Measurements from ENCODE around the gene DCDC2C.
"Not testable (repeated sequence)": the region's sequence is repeated elsewhere in the genome, so short reads cannot be mapped to it uniquely, and the experiment has no call there.

The DCDC2C gene

GRCh38 chr2:3703236-3703756, at the start of gene DCDC2C:
DCDC2C (plus strand) TSS chr2:3703575; CDS start chr2:3703752, 177 bp downstream.
- in situ Hi-C loops (cut with HindIII; ENCODE audit: low sequenced_read_pairs) = loop anchor here (10.0 kb wide), 1 partner anchor 122 kb away; no protein-coding TSS in a partner anchor

DNA sequence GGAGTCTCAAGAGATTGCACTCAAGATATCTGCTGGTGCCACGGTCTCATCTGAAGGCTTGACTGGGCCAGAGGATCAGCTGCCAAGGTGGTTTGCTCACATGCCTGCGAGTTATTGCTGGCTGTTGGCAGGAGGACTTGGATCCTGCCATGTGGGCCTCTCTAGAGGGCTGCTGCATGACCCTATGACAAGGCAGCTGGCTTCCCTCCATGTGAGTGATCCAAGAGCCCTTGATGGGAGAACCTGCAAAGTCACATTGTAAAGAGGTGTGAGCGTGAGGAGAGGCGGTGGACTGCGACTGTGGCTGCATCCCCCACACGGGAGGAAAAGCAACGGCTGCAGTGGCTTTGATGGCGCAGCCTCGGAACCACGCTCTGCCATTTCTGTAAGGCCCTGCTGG, 49.4 kb upstream of the DCDC2C start:
- in situ Hi-C loops (cut with HindIII; ENCODE audit: low sequenced_read_pairs) = loop anchor here (5.0 kb wide), 1 partner anchor 38 kb away; no protein-coding TSS in a partner anchor

GRCh38 chr2:3654531-3655225, 48.7 kb upstream of the DCDC2C start:
- in situ Hi-C loops (cut with HindIII; ENCODE audit: low sequenced_read_pairs) = loop anchor here (5.0 kb wide), 1 partner anchor 38 kb away; no protein-coding TSS in a partner anchor

DNA sequence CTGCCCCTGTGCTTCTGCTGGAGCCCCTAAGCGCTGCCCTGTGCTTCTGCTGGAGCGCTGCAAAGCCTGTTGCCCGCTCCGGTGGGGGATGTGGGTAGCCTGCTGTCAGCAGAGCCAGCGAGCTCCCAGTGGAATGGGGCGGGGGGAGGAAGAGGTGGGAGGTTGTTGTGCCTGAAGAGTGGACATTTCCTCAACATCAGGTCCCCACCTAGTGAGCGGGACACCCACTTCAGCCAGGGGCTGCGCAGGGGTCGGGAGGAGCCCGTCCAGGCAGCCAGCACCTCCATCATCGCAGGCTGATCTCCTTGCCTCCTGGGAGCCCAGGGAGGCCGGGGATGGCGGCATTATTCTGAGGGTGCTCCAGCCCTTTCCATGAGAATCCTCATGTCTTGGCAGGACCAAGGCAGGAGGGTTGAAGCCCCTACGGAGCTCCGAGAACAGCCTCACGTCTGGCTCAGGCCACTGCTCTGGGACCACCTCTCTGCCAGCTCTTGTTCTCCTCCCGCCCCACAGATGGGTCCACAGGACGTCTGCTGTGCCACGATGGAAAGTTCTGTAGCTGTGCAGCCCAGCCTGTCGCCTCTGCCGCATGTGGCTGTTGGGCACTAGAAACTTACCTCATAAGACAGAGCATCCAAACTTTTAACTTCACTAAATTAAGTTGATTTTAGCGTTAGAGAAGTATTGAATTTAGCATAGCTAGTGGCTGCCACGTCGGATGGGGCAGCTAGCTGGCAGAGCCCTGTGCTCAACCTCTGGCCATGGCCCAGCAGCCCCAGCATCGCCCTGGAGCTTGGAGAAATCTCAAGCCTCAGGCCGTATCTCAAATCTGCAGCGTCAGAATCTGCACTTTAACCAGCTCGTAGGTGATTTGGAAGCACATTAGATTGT, 47.3 kb upstream of the DCDC2C start:
- in situ Hi-C loops (cut with HindIII; ENCODE audit: low sequenced_read_pairs) = no loop called here

DNA sequence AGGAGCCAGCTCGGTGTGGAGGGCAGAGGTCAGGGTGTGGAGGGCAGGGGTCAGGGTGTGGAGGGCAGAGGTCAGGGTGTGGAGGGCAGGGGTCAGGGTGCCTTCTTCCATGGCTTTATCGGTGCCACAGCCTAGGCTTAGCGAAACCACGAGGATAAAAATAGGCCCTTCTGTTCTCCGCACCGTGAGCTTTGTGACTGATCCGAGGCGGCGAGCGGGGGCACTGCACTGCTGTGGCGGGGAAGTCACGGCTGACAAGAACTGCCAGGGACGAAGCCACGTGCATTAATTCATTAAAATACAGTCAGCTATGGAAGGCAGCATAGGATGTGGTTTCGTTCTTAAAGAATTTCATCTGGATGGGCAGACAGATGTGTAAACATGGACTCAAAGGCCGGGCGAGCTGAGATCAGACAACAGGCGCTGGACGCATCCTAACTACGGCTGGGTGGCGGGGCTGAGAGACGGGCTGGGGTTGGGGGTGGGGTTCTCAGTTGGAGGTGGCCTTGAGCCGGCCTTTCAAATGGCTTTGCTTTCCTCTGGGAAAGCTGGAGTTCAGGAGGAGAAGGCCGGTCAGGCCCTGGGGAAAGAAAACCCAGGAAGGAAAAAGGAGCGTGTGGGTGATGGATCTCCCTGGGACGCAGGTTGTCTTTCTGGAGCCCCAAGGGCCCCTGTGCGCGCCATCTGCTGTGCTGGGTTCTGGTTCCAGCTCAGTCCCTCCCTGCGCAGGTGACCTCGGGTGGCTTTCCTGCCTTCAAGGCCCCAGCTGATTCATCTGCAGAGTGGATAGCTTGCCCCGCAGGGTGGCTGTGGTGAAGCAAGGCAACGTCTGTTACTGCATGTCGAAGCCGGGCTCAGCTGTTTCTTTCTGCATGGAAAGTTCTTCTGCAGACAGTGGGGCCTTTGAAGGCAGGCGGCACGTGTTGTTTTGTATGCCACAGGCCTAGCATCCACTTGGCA, 46.3 kb upstream of the DCDC2C start:
- in situ Hi-C loops (cut with HindIII; ENCODE audit: low sequenced_read_pairs) = no loop called here

- in situ Hi-C loops (cut with HindIII; ENCODE audit: low sequenced_read_pairs) = no loop called here
These were observed 45.5 kb upstream of the DCDC2C start, which contains the start of gene ALLC for GRCh38 chr2:3657881-3658280. ALLC (plus strand) TSS chr2:3658200; CDS start chr2:3671158, 12,958 bp downstream.

GRCh38 chr2:3659447-3660432, 43.6 kb upstream of the DCDC2C start:
- in situ Hi-C loops (cut with HindIII; ENCODE audit: low sequenced_read_pairs) = no loop called here

- in situ Hi-C loops (cut with HindIII; ENCODE audit: low sequenced_read_pairs) = not testable (repeated sequence)
These were observed 42.7 kb upstream of the DCDC2C start for GRCh38 chr2:3660640-3661039.

- in situ Hi-C loops (cut with HindIII; ENCODE audit: low sequenced_read_pairs) = no loop called here
These were observed 42.2 kb upstream of the DCDC2C start for GRCh38 chr2:3661149-3661660.

DNA sequence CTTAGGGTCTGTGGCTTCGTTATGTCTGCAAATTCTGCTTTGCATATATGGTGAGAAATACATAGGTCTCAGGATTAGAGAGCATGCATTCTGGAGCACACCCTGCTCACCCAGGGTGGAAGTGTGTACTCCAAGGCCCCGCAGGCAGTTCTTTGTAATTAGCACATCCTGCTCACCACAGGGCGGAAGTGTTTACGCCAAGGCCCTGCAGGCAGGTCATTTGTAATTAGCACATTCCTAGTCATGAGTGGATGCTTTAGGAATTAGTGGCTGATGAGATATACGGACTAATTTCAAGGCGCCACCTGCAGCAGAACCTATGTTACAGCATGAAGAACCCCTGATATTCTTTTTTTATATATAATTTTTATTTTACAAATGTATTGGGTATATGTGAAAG, 41.1 kb upstream of the DCDC2C start:
- in situ Hi-C loops (cut with HindIII; ENCODE audit: low sequenced_read_pairs) = no loop called here

- in situ Hi-C loops (cut with HindIII; ENCODE audit: low sequenced_read_pairs) = no loop called here
These were observed 39.3 kb upstream of the DCDC2C start for GRCh38 chr2:3664118-3664517.

GRCh38 chr2:3664925-3665324, 38.5 kb upstream of the DCDC2C start:
- in situ Hi-C loops (cut with HindIII; ENCODE audit: low sequenced_read_pairs) = no loop called here

GRCh38 chr2:3665886-3666612, 37.3 kb upstream of the DCDC2C start:
- in situ Hi-C loops (cut with HindIII; ENCODE audit: low sequenced_read_pairs) = no loop called here

- in situ Hi-C loops (cut with HindIII; ENCODE audit: low sequenced_read_pairs) = no loop called here
These were observed 36.8 kb upstream of the DCDC2C start for GRCh38 chr2:3666613-3666975.

GRCh38 chr2:3667151-3667631, 36.2 kb upstream of the DCDC2C start:
- in situ Hi-C loops (cut with HindIII; ENCODE audit: low sequenced_read_pairs) = no loop called here

DNA sequence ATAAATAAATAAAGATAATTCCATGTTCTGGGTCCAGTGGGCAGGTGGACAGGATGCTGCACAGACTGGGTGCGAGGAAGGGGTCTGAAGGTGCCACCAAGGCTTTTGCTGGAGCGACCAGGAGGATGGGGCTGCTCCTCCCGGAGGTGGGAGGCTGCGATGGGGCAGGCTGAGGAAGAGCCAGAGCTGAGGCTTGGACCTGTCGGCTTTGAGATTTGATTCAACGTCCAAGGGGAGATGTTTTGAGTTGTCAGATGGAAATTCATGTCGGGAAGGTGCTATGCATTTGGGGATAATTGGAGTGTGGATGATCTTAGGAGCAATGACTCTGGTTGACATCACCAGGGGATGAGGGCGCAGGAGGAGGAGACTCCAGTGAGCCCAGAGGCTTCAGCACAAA, 33.7 kb upstream of the DCDC2C start:
- in situ Hi-C loops (cut with HindIII; ENCODE audit: low sequenced_read_pairs) = no loop called here

- in situ Hi-C loops (cut with HindIII; ENCODE audit: low sequenced_read_pairs) = no loop called here
These were observed 33.0 kb upstream of the DCDC2C start for GRCh38 chr2:3670376-3670775.

- in situ Hi-C loops (cut with HindIII; ENCODE audit: low sequenced_read_pairs) = no loop called here
These were observed 32.4 kb upstream of the DCDC2C start for GRCh38 chr2:3670941-3671340.
